Middle frontal gyrus (tissue), 1 donor: ENCODE measurements around the gene WFIKKN1.

ENCODE experiments used
- DNase-seq: peaks from one replicate; pipeline ENCODE4 v3.0.0-alpha.2; 2015; ENCODE audit warnings: low spot score; ENCODE audit errors: extremely low spot score

Gene WFIKKN1

DNA sequence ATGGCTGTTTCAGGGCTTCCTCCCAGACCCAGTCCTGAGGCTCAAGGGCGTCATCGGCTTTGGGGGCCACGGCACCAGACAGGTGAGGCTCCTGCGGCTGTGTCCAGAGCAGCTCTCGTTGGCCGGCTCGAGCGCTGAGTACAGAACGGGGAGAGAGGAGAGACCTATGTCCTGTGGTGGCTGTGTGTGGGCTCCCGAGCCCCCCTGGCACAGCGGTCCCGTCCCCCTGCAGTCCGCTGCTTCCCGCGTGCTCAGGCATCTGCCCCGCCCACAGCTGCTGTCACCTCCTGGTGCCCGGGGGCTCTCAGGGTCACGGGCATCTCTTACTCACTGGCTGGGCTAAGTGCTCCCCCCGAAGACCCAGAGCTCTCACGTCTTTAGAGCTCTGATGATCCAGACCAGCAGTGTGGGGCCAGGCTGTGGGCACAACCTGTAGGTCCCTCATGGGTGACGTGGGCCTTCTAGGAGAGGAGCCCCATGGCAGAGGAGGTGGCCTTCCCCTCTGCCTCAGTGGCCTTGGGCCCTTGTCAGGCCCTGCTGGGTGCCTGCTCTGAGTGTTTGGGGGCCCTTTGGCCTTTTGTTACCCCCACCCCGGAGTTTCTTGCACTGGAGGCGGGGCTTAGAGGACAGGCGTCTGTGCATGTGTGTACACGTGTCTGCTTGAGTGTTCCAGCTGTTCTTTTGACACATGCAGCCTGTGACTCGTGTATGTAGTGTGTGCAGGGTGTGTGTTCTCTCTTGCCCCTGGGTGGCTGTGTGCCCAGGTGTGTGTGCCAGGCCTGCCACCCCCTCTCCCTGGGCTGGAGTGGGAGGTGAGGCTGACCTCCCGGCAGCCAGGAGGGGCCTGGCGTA is 21.9 kb downstream of the WFIKKN1 start:
- DNase-seq: no peak

GRCh38 chr16:654034-654433 is 23.2 kb downstream of the WFIKKN1 start:
- no peak for DNase-seq

DNA sequence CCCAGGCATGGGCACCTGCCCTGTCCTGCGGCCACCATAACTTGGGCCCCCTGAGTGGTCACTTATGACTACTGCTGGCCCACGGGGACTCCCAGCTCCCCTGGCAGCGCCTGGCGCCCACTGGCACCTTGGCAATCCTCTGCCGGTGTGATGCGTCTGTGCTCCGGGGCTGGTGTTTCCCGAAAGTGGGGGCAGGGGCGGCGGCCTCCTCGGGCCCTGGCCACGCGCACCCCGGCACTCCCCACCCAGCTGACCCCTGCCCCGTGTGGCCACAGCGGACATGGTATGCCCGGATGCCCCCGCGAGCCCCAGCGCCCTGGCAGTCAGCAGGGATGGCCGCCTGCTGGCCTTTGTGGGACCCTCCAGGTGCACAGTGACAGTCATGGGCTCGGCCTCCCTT is 26.7 kb downstream of the WFIKKN1 start:
- DNase-seq: no peak

GRCh38 chr16:658679-659571 is 28.1 kb downstream of the WFIKKN1 start:
- DNase-seq: no peak

DNA sequence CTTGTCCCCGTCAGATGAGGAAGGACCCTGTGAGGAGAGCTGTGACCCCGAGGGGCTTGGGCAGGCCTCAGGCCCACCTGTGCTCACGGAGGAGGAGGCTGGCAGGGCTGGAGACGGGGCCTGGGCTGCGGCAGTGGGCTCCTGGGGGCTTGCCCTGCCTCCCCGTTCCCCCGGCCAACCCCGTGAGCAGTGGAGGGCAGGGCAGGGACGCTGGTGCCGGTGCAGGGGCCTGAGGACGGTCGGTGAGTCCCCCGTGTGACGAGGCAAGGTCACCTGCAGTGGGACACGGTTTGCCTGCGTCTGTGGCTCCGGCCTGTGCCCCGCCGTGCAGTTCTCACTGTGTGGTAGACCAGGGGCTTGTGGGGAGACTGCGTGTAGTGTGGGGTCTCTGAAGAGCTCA is 28.8 kb downstream of the WFIKKN1 start:
- no peak for DNase-seq

DNA sequence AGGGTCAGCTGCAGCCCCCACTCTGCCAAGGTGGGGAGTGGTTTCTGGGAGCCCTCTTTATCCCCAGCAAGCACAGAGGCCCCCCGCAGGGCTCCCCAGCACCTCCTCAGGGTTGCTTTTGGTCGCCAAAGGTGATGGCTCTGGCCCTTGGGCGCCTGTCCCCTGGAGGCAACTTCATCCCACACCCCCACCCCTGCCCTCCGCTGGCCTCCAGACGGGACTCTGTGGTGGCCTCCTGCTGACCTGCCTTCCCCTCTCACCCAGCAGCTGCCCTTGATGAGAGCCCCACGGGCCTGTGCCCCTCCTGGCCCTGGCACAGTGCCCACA is 29.3 kb downstream of the WFIKKN1 start:
- DNase-seq: no peak

DNA sequence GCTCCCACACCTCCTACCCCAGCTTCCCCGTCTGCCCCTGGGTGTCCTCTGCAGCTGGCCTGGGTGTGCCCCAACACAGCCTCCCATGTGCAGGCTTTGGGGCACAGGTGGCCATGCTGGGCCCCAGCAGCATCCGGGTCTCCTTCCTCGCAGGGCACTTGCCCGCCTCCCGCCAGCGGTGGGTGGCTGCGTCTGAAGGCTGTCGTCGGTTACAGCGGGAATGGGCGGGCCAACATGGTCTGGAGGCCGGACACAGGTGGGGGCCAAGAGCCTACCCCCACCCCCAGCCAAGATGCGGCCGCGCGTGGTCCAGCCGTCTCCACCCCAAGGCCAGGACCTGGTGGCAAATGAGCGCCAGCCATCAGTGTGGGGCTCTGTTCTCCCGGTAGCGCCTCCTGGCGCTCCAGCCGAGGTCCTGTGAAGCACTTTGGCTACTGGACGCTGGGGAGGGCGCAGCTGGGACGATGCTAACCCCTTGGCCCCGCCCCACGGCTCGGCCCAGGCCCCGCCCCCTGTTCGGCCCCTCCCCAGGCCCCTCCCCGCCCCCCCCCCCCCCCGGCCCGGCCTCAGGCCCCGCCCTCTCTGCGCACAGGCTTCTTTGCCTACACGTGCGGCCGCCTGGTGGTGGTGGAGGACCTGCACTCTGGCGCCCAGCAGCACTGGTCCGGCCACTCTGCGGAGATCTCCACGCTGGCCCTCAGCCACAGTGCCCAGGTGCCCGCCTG is 29.8 kb downstream of the WFIKKN1 start:
- DNase-seq: peak; percentile 44

DNA sequence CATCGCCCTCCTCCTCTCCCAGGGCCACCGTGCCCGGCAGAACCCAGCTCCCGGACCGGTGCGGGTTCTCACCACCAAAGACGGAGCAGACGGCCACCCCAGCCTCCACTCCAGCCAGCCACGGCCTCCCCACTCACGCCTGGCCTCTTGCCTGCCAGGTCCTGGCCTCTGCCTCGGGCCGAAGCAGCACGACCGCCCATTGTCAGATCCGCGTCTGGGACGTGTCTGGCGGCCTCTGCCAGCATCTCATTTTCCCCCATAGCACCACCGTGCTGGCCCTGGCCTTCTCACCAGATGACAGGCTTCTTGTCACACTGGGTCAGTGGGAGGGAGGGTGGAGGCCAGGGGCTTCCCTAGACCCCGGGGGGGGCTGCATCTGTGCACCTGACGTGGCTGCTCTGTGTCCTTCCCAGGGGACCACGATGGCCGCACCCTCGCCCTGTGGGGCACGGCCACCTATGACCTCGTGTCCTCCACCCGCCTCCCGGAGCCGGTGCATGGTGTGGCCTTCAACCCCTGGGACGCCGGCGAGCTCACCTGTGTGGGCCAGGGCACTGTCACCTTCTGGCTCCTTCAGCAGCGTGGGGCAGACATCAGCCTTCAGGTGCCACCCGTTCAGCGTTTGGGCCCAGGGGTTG is 30.5 kb downstream of the WFIKKN1 start:
- no peak for DNase-seq

DNA sequence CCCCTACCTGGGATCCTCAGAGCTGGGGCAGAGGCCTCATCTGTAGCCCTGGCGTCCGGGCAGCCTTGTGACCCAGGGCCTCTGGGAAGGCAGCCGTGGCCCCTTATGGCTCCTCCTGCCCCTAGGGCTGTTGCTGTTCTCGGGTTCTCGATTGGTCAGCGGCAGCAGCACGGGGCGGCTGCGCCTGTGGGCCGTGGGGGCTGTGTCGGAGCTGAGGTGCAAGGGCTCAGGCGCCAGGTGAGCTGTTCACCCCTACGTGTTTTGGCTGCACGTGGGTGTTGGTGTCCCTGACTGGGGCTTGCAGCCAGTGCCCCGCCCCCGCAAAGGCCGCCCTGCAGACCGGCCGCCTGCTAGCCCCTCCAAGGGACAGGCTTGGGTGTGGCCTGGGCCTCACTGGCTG is 31.3 kb downstream of the WFIKKN1 start:
- no peak for DNase-seq

DNA sequence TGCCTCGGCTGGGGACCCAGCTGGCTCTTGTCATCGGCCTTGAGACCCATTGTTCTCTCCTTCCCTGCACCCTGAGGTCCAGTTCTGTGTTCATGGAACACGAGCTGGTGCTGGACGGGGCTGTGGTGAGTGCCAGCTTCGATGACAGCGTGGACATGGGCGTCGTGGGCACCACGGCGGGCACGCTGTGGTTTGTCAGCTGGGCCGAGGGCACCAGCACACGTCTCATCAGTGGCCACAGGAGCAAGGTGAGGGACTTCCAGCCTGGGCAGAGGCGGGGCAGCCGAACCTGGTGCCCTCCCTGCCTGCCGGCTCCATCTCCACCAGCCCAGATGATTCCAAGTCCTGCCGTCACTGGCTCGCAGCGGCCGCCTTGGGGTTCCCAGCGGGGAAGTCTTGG is 31.8 kb downstream of the WFIKKN1 start:
- no peak for DNase-seq

DNA sequence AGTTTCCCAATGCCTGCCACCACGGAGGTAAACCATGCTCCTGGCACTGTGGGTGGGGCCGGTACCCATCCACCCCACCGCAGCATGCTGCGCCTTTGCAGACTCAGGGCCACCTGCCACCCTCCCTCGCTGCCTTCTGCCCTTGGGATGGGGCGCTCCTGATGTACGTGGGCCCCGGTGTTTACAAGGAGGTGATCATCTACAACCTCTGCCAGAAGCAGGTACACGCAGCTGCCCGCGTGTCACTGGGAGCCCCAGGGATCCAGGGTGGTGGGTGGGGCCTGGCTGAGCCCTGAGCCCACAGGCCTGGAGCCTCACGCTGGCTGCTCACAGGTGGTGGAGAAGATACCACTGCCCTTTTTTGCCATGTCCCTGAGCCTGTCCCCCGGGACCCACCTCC is 35.8 kb downstream of the WFIKKN1 start:
- DNase-seq: no peak

DNA sequence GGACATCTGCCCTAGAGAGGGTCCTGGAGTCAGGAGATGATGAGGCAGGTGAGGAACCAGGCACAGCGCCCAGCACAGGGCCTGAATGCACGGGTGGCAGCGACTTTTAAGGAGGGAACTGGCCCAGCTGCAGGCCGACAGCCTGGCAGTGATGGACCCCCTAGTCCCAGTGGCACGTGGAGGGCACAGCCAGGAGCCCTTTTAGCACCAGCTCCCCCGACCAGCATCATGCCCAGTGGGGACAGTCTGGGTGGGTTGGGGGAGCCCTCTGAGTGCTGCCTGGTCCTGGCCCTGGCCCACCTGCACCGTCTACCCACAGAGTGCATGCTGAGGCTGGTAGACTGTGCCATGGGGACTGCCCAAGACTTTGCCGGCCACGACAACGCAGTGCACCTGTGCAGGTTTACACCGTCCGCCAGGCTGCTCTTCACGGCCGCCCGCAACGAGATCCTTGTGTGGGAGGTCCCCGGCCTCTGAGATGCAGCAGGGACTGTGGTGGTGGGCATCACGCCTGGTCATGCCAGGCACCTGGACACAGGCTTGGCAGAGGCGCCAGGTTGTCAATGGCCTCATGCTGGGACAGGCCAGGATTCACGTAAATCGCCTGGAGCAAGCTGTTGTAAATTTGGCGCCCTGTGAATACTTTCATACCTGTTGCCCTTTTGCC is 36.5 kb downstream of the WFIKKN1 start:
- DNase-seq: no peak

GRCh38 chr16:667780-668518 is 37.2 kb downstream of the WFIKKN1 start, which contains the start of gene RHOT2:
RHOT2 (plus strand) TSS chr16:668132; CDS start chr16:668200, 68 bp downstream.
- peak; percentile 90 for DNase-seq

- no peak for DNase-seq
Measured at GRCh38 chr16:668519-669171, 37.9 kb downstream of the WFIKKN1 start.

DNA sequence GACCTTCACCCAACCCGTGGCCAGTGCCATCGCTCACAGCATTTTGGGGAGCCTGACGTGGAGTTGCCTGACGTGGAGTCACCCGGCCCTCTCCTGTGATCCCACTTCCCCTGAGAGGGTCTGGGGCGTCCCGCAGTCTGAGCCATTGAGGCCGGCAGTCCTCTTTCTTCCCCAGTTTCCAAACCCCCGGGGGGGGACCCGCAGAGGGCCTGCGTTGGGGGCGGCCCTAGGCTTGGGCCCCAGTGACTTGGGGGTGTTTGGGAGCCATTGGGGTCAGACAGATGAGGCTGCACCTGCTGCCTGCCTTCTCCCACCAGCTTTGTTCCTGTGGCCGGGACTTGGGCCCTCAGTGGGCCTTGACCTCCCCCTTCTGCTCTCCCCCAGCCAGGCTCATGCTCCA is 38.9 kb downstream of the WFIKKN1 start:
- no peak for DNase-seq

DNA sequence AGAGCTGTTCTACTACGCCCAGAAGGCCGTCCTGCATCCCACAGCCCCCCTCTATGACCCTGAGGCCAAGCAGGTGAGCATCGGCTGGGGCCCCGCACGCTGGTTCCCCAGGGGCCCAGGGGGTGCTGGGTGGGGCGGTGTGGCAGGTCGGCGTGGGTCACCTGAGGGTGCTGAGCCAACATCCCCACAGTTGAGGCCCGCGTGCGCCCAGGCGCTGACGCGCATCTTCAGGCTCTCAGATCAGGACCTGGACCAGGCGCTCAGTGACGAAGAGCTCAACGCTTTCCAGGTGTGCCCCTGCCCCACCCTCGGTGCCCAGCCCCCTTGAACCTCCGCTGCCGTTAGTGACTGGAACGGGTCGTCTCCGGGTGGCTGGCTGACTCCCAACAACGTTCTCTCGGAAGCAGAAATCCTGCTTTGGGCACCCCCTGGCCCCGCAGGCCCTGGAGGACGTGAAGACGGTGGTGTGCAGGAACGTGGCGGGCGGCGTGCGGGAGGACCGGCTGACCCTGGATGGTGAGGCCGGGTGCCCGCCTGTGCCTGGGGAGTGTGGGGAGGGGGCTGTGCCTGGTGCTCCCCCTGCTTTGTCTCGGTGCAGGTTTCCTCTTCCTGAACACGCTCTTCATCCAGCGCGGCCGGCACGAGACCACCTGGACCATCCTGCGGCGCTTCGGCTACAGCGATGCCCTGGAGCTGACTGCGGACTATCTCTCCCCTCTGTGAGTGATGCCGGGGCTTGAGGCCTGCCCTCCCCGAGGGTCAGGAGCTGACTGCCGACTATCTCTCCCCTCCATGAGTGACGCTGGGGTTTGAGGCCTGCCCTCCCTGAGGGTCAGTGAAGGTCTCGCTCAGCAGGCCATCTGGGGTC is 39.9 kb downstream of the WFIKKN1 start:
- no peak for DNase-seq

DNA sequence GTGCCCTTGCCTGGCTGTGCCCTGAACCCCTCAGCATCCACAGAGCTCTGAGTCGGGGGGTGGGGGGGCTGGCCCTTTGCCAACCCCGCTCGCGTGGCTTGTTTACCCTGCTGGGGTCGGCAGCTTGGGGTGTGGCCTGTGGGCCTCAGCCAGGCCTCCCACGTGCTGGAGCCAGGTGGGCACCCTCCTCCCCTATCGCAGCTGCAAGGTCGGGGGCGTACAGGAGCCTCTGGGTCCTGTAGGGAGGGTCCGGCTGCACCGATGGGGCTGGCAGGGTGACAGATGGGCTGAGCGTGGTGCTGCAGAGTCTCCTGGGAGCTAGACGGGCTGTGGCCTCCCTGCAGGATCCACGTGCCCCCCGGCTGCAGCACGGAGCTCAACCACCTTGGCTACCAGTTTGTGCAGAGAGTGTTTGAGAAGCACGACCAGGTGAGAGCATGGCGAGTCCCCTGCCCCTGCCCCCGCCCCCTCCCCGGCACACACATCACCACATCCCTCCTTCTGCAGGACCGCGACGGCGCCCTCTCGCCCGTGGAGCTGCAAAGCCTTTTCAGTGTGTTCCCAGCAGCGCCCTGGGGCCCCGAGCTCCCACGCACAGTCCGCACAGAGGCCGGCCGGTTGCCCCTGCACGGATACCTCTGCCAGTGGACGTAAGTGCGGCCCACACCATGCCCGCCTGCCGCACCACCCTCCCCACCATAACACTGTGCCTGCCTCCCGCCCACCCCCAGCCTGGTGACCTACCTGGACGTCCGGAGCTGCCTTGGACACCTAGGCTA is 40.8 kb downstream of the WFIKKN1 start:
- no peak for DNase-seq

- DNase-seq: no peak
Measured at GRCh38 chr16:672371-672770, 41.6 kb downstream of the WFIKKN1 start.
